Keratinocyte (primary cell): ENCODE measurements around the gene PDZD11.

Source experiments
- CTCF ChIP-seq, 3 experiments: IDR thresholded peaks in 1 of 3; conservative IDR thresholded peaks in 1 of 3; optimal IDR thresholded peaks in 1 of 3; 2 replicates in 2 of 3; 3 replicates in 1 of 3; pipeline versions ENCODE3 to v1.5.1; 2011; ENCODE audit warnings: low read length in 3 of 3, mild to moderate bottlenecking in 3 of 3, moderate library complexity in 2 of 3, control low read depth in 1 of 3, inconsistent platforms in 1 of 3; ENCODE audit not compliant: insufficient read depth in 2 of 3; ENCODE audit errors: extremely low read depth in 1 of 3
- EZH2 ChIP-seq: IDR thresholded peaks from one replicate; pipeline ENCODE4 v1.6.1; 2012; ENCODE audit warnings: inconsistent platforms, mild to moderate bottlenecking, low read length, moderate library complexity

- TF ChIP-seq CTCF (optimal IDR thresholded peaks at IDR 0.05 in 1 of 3, IDR thresholded peaks at IDR 0.05 in 1 of 3, conservative IDR thresholded peaks at IDR 0.05 in 1 of 3; ENCODE audit: extremely low read depth in 1 of 3, insufficient read depth in 2 of 3, low read length in 3 of 3) (no peak), EZH2 (no peak)
Observed at GRCh38 chrX:70281951-70282350, 7.8 kb downstream of the PDZD11 start, which contains the start of gene RAB41.
